Measurements from ENCODE around the gene WNK2.

Gene WNK2

GRCh38 chr9:93292288-93292615 is 108.3 kb downstream of the WNK2 start:
- DNase-seq (ENCODE audit: low read depth), result no peak
- H3K4me3 ChIP-seq (ENCODE audit: low read length), result no peak overlapping the region
- no peak for TF ChIP-seq CTCF (conservative IDR thresholded peaks at IDR 0.05; ENCODE audit: low read depth, low read length)

GRCh38 chr9:93292664-93293328 is 108.9 kb downstream of the WNK2 start:
- H3K4me3 ChIP-seq (ENCODE audit: low read length), result no peak overlapping the region
- no peak for TF ChIP-seq CTCF (conservative IDR thresholded peaks at IDR 0.05; ENCODE audit: low read depth, low read length)
- no peak for DNase-seq (ENCODE audit: low read depth)

GRCh38 chr9:93294011-93294410 is 110.1 kb downstream of the WNK2 start:
- no peak for DNase-seq (ENCODE audit: low read depth)
- H3K4me3 ChIP-seq (ENCODE audit: low read length), result no peak overlapping the region
- no peak for TF ChIP-seq CTCF (conservative IDR thresholded peaks at IDR 0.05; ENCODE audit: low read depth, low read length)

- TF ChIP-seq CTCF (conservative IDR thresholded peaks at IDR 0.05; ENCODE audit: low read depth, low read length), result no peak
- DNase-seq (ENCODE audit: low read depth), result no peak
- H3K4me3 ChIP-seq (ENCODE audit: low read length), result no peak overlapping the region
Observed at GRCh38 chr9:93295031-93295430, 111.1 kb downstream of the WNK2 start.

- no peak for TF ChIP-seq CTCF (conservative IDR thresholded peaks at IDR 0.05; ENCODE audit: low read depth, low read length)
- no peak overlapping the region for H3K4me3 ChIP-seq (ENCODE audit: low read length)
- no peak for DNase-seq (ENCODE audit: low read depth)
Observed at GRCh38 chr9:93295456-93296076, 111.6 kb downstream of the WNK2 start.

- DNase-seq (ENCODE audit: low read depth), result no peak
- no peak overlapping the region for H3K4me3 ChIP-seq (ENCODE audit: low read length)
- no peak for TF ChIP-seq CTCF (conservative IDR thresholded peaks at IDR 0.05; ENCODE audit: low read depth, low read length)
Observed at GRCh38 chr9:93296889-93297480, 113.0 kb downstream of the WNK2 start.

All from retinal pigment epithelial cell (primary cell).